Neural cell (in vitro differentiated cells): ENCODE results near the gene GFRA1. TPM values are rescaled to one million over a fixed set of nuclear protein-coding genes. Genes with fewer than 3 reads are reported as not detected.
A peak's percentile ranks its signal among the peaks of the same experiment; 100 is the strongest.

Experiments
- H2AFZ ChIP-seq: fragments of 200-600, 300-800 bp; sonication (generic), shearing (Covaris generic); 2 replicates; pipeline ENCODE4 v1.6.0; 2014; ENCODE audit warnings: low read depth, mild to moderate bottlenecking, antibody characterized with exemption, low read length, moderate library complexity
- H3F3A ChIP-seq: fragments of 200-600 bp; shearing (Covaris generic); 2 replicates; pipeline ENCODE4 v1.6.1; 2016; ENCODE audit warnings: mild to moderate bottlenecking, moderate library complexity, mixed read lengths, antibody characterized with exemption, low read length; ENCODE audit not compliant: insufficient read depth, poor library complexity, severe bottlenecking
- H3K27ac ChIP-seq: fragments of 200-600, 300-800 bp; sonication (generic), shearing (Covaris generic); 2 replicates; pipeline ENCODE4 v1.5.1; 2014; ENCODE audit warnings: mild to moderate bottlenecking, low read length, moderate library complexity
- H3K27me3 ChIP-seq: fragments of 300-800, 200-600 bp; sonication (generic), shearing (Covaris generic); 2 replicates; pipeline ENCODE4 v1.6.0; 2014; ENCODE audit warnings: mild to moderate bottlenecking, low read depth, low read length, moderate library complexity; ENCODE audit not compliant: insufficient read depth
- H3K36me3 ChIP-seq: fragments of 300-800, 200-600 bp; sonication (generic), shearing (Covaris generic); 2 replicates; pipeline ENCODE4 v1.5.1; 2014; ENCODE audit warnings: mild to moderate bottlenecking, antibody characterized with exemption, low read length, moderate library complexity; ENCODE audit not compliant: insufficient read depth
- H3K4me2 ChIP-seq: fragments of 300-800, 200-600 bp; sonication (generic), shearing (Covaris generic); 2 replicates; pipeline ENCODE4 v1.6.0; 2014; ENCODE audit warnings: mild to moderate bottlenecking, low read length
- H3K4me3 ChIP-seq: fragments of 300-800, 200-600 bp; sonication (generic), shearing (Covaris generic); 2 replicates; pipeline ENCODE4 v1.5.1; 2014; ENCODE audit warnings: mild to moderate bottlenecking, low read length, moderate library complexity
- H3K79me2 ChIP-seq: fragments of 200-600 bp; shearing (Covaris generic); replicated peaks from 2 replicates; pipeline ENCODE4 v1.6.0; 2014; ENCODE audit warnings: mild to moderate bottlenecking, low read length, moderate library complexity; ENCODE audit not compliant: insufficient read depth
- H3K9ac ChIP-seq: fragments of 300-800, 200-600 bp; sonication (generic), shearing (Covaris generic); 2 replicates; pipeline ENCODE4 v1.6.1; 2016; ENCODE audit warnings: mild to moderate bottlenecking, low read length, mixed read lengths
- H3K9me2 ChIP-seq: fragments of 200-600 bp; shearing (Covaris generic); 2 replicates; pipeline ENCODE4 v1.6.1; 2016; ENCODE audit warnings: mild to moderate bottlenecking, low read length, mixed read lengths; ENCODE audit not compliant: insufficient read depth
- H3K9me3 ChIP-seq: fragments of 200-600, 300-800 bp; sonication (generic), shearing (Covaris generic); 2 replicates; pipeline ENCODE4 v1.6.1; 2016; ENCODE audit warnings: mild to moderate bottlenecking, mixed run types, low read length, moderate library complexity, mixed read lengths
- H4K20me1 ChIP-seq: fragments of 200-600 bp; shearing (Covaris generic); 2 replicates; pipeline ENCODE4 v1.6.1; 2016; ENCODE audit warnings: mild to moderate bottlenecking, mixed run types; ENCODE audit not compliant: insufficient read depth
- CTCF ChIP-seq: fragments of 450-650 bp; IDR thresholded peaks from 2 replicates; pipeline ENCODE4 v1.5.1; 2014; ENCODE audit warnings: antibody characterized with exemption, mild to moderate bottlenecking, moderate library complexity; ENCODE audit not compliant: poor library complexity, severe bottlenecking
- EP300 ChIP-seq: fragments of 450-650 bp; conservative IDR thresholded peaks from 2 replicates; pipeline ENCODE4 v1.6.1; 2014; ENCODE audit warnings: antibody characterized with exemption, mild to moderate bottlenecking, moderate library complexity; ENCODE audit not compliant: poor library complexity, severe bottlenecking
- EZH2 ChIP-seq: fragments of 200-600, 300-800 bp; shearing (Covaris generic), sonication (generic); IDR thresholded peaks from 2 replicates; pipeline ENCODE4 v1.6.1; 2014; ENCODE audit warnings: antibody characterized with exemption, low read length, borderline replicate concordance, mild to moderate bottlenecking; ENCODE audit not compliant: insufficient read depth, poor library complexity, severe bottlenecking
- MXI1 ChIP-seq: fragments of 450-650 bp; conservative IDR thresholded peaks from 2 replicates; pipeline ENCODE4 v1.6.1; 2014; ENCODE audit warnings: antibody characterized with exemption, mild to moderate bottlenecking; ENCODE audit not compliant: poor library complexity, severe bottlenecking
- POLR2AphosphoS5 ChIP-seq: IDR thresholded peaks from 2 replicates; pipeline ENCODE4 v1.6.1; 2012
- RAD21 ChIP-seq: fragments of 450-650 bp; conservative IDR thresholded peaks from 2 replicates; pipeline ENCODE4 v1.6.1; 2014; ENCODE audit warnings: antibody characterized with exemption, mild to moderate bottlenecking, moderate library complexity
- REST ChIP-seq: IDR thresholded peaks from 2 replicates; pipeline ENCODE4 v1.6.1; 2012; ENCODE audit warnings: borderline replicate concordance
- SMC3 ChIP-seq: fragments of 450-650 bp; conservative IDR thresholded peaks from 2 replicates; pipeline ENCODE4 v1.6.1; 2014; ENCODE audit warnings: antibody characterized with exemption, mild to moderate bottlenecking, moderate library complexity; ENCODE audit not compliant: poor library complexity
- TAF1 ChIP-seq: IDR thresholded peaks from 2 replicates; pipeline ENCODE4 v1.6.1; 2012; ENCODE audit warnings: low read depth
- polyA plus RNA-seq: library from polyadenylated mRNA; depleted of rRNA; stranded (reverse); fragments of >200 nt; gene quantifications from 2 replicates; pipeline ENCODE4 v1.2.3, GENCODE V29; 2014

GFRA1 gene
- polyA plus RNA-seq, 1 donor from 2014 or later, result 2.3 TPM

GRCh38 chr10:116171505-116171904 lies 101.5 kb downstream of the GFRA1 start:
- no peaks in the 10 kb centered on the region for H4K20me1 ChIP-seq
- H3K9me2 ChIP-seq, result no peaks in the 10 kb centered on the region
- H3F3A ChIP-seq, result no peaks in the 10 kb centered on the region
- H3K9me3 ChIP-seq, result no peaks in the 10 kb centered on the region
- no peak overlapping the region for H2AFZ ChIP-seq
- H3K27me3 ChIP-seq, result no peaks in the 10 kb centered on the region
- no peak overlapping the region for H3K4me2 ChIP-seq
- no peaks in the 10 kb centered on the region for H3K79me2 ChIP-seq
- H3K27ac ChIP-seq, result no peak overlapping the region
- TF ChIP-seq CTCF (no peak), EZH2 (no peak), MXI1 (no peak)
- no peaks in the 10 kb centered on the region for H3K36me3 ChIP-seq
- no peak overlapping the region for H3K9ac ChIP-seq
- H3K4me3 ChIP-seq, result no peak overlapping the region

GRCh38 chr10:116170815-116171250 lies 102.2 kb downstream of the GFRA1 start:
- Histone ChIP-seq H3K4me2 (no peak overlapping the region), H3F3A (no peaks in the 10 kb centered on the region), H4K20me1 (no peaks in the 10 kb centered on the region), H3K9me2 (no peaks in the 10 kb centered on the region), H2AFZ (no peak overlapping the region), H3K9me3 (no peaks in the 10 kb centered on the region), H3K27ac (no peak overlapping the region), H3K79me2 (no peaks in the 10 kb centered on the region), H3K4me3 (peak overlapping the region; percentile 12), H3K9ac (no peak overlapping the region), H3K36me3 (no peaks in the 10 kb centered on the region), H3K27me3 (no peaks in the 10 kb centered on the region)
- TF ChIP-seq POLR2AphosphoS5 (peak; percentile 46), RAD21 (no peak), EZH2 (no peak), EP300 (peak; percentile 19), REST (peak; percentile 90)

GRCh38 chr10:116169782-116170445 lies 103.1 kb downstream of the GFRA1 start:
- Histone ChIP-seq H3K4me2 (no peak overlapping the region), H3K9me2 (no peaks in the 10 kb centered on the region), H3K4me3 (no peak overlapping the region)

More at GRCh38 chr10:116169782-116170445, 103.1 kb downstream of the GFRA1 start:
- H3K36me3 ChIP-seq, result no peaks in the 10 kb centered on the region
- H3K9ac ChIP-seq, result no peak overlapping the region
- no peaks in the 10 kb centered on the region for H3F3A ChIP-seq
- H3K27ac ChIP-seq, result no peak overlapping the region
- TF ChIP-seq EP300 (no peak), RAD21 (no peak), POLR2AphosphoS5 (no peak), EZH2 (no peak), CTCF (no peak), TAF1 (no peak), REST (no peak), SMC3 (no peak), MXI1 (no peak)
- H3K27me3 ChIP-seq, result no peaks in the 10 kb centered on the region
- H3K79me2 ChIP-seq, result no peaks in the 10 kb centered on the region
- H2AFZ ChIP-seq, result no peak overlapping the region
- no peaks in the 10 kb centered on the region for H4K20me1 ChIP-seq
- H3K9me3 ChIP-seq, result no peaks in the 10 kb centered on the region
